Measurements from ENCODE around the gene S100P.

DNA sequence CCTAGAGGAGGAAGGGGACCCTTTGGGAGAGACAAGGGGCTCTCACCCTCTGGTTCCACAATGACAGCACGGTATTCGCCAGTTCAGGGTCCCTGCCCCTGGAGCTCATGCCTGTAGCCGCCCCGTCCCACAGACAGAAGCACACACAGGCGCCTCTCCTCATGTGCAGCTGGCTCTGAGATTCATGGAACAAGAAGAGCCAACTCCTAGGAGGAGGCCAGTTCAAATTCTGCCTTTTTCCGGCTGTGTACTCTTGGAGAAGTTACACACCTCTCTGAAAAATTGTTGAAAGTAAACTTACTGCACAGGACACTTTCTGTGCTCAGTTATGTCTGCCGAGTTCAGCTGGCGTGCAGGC is 37.6 kb downstream of the S100P start:
- TF ChIP-seq EZH2 (IDR thresholded peaks at IDR 0.05; ENCODE audit: borderline replicate concordance, low read length), result no peak
- TF ChIP-seq, protein P1, sequence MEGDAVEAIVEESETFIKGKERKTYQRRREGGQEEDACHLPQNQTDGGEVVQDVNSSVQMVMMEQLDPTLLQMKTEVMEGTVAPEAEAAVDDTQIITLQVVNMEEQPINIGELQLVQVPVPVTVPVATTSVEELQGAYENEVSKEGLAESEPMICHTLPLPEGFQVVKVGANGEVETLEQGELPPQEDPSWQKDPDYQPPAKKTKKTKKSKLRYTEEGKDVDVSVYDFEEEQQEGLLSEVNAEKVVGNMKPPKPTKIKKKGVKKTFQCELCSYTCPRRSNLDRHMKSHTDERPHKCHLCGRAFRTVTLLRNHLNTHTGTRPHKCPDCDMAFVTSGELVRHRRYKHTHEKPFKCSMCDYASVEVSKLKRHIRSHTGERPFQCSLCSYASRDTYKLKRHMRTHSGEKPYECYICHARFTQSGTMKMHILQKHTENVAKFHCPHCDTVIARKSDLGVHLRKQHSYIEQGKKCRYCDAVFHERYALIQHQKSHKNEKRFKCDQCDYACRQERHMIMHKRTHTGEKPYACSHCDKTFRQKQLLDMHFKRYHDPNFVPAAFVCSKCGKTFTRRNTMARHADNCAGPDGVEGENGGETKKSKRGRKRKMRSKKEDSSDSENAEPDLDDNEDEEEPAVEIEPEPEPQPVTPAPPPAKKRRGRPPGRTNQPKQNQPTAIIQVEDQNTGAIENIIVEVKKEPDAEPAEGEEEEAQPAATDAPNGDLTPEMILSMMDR (conservative IDR thresholded peaks at IDR 0.05 in 1 of 2, IDR thresholded peaks at IDR 0.05 in 1 of 2; ENCODE audit: extremely low read depth in 1 of 2, insufficient read depth in 1 of 2, low read depth in 1 of 2, low read length in 2 of 2), result no peak

Measured in mammary epithelial cell (primary cell).